ENCODE measurements around the gene DHX8.
A peak's percentile ranks its signal among the peaks of the same experiment; 100 is the strongest.

DHX8 gene

GRCh38 chr17:43483674-43484551, at the start of gene DHX8:
Gene DHX8, plus strand, starts transcription at chr17:43483975. Its CDS starts 63 bp downstream, at chr17:43484038.
- H3K4me1 ChIP-seq (ENCODE audit: control insufficient read depth in 1 of 2, insufficient read depth in 2 of 2, low read length in 2 of 2): peaks cover 25 to 32% of the 10 kb centered on the region in 2 donors
- peak within 1 kb of the TSS; percentile 96 to 99 for H3K4me3 ChIP-seq (ENCODE audit: low read depth in 1 of 2, low read length in 2 of 2)

GRCh38 chr17:43434902-43435319, 48.9 kb upstream of the DHX8 start:
- Histone ChIP-seq H3K36me3 (ENCODE audit: control insufficient read depth in 1 of 2, insufficient read depth in 2 of 2, low read length in 2 of 2) (no peaks in the 10 kb centered on the region), H3K27me3 (ENCODE audit: control insufficient read depth in 1 of 2, insufficient read depth in 2 of 2, low read length in 2 of 2) (peaks cover 0 to 5% of the 10 kb centered on the region in 2 donors), H3K27ac (ENCODE audit: low read depth, low read length) (no peak overlapping the region), H3K4me3 (ENCODE audit: low read depth in 1 of 2, low read length in 2 of 2) (no peak overlapping the region), H3K9me3 (ENCODE audit: control insufficient read depth in 1 of 2, low read length in 2 of 2) (no peaks in the 10 kb centered on the region), H3K9ac (ENCODE audit: low read depth in 1 of 2, low read length in 2 of 2) (no peak overlapping the region), H3K4me1 (ENCODE audit: control insufficient read depth in 1 of 2, insufficient read depth in 2 of 2, low read length in 2 of 2) (no peaks in the 10 kb centered on the region)

More at GRCh38 chr17:43483674-43484551, at the start of gene DHX8:
- no peaks in the 10 kb centered on the region for H3K36me3 ChIP-seq (ENCODE audit: control insufficient read depth in 1 of 2, insufficient read depth in 2 of 2, low read length in 2 of 2)
- H3K9me3 ChIP-seq (ENCODE audit: control insufficient read depth in 1 of 2, low read length in 2 of 2): no peaks in the 10 kb centered on the region
- peak within 1 kb of the TSS; percentile 85 to 88 for H3K9ac ChIP-seq (ENCODE audit: low read depth in 1 of 2, low read length in 2 of 2)
- H3K27me3 ChIP-seq (ENCODE audit: control insufficient read depth in 1 of 2, insufficient read depth in 2 of 2, low read length in 2 of 2): no peaks in the 10 kb centered on the region
- peak within 1 kb of the TSS; percentile 59 for H3K27ac ChIP-seq (ENCODE audit: low read depth, low read length)

GRCh38 chr17:43437756-43438155, 46.0 kb upstream of the DHX8 start:
- no peak overlapping the region for H3K9ac ChIP-seq (ENCODE audit: low read depth in 1 of 2, low read length in 2 of 2)
- H3K9me3 ChIP-seq (ENCODE audit: control insufficient read depth in 1 of 2, low read length in 2 of 2): no peaks in the 10 kb centered on the region
- H3K4me1 ChIP-seq (ENCODE audit: control insufficient read depth in 1 of 2, insufficient read depth in 2 of 2, low read length in 2 of 2): no peaks in the 10 kb centered on the region
- H3K27ac ChIP-seq (ENCODE audit: low read depth, low read length): no peak overlapping the region
- no peaks in the 10 kb centered on the region for H3K36me3 ChIP-seq (ENCODE audit: control insufficient read depth in 1 of 2, insufficient read depth in 2 of 2, low read length in 2 of 2)
- H3K27me3 ChIP-seq (ENCODE audit: control insufficient read depth in 1 of 2, insufficient read depth in 2 of 2, low read length in 2 of 2): peaks cover 0 to 3% of the 10 kb centered on the region in 2 donors
- H3K4me3 ChIP-seq (ENCODE audit: low read depth in 1 of 2, low read length in 2 of 2): no peak overlapping the region

DNA sequence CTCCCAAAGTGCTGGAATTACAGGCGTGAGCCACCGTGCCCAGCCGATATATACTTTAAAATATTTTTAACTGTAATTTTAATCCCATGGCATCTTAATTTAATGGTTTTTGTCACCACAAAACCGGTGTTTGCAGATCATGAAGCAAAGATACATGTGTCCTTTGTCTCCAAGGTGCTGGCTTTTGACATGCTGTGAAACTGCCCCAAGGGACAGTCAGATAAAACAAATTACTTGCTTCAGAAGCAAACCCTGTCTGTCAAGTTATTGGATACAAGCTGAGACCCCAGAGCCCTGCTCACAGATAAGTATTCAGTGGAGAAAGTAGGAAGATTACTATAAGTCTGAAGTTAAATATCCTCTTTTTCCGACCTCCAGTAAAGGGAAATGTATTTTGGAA, 45.1 kb upstream of the DHX8 start:
- H3K9ac ChIP-seq (ENCODE audit: low read depth in 1 of 2, low read length in 2 of 2): no peak overlapping the region
- no peaks in the 10 kb centered on the region for H3K9me3 ChIP-seq (ENCODE audit: control insufficient read depth in 1 of 2, low read length in 2 of 2)

GRCh38 chr17:43439041-43439440, 44.7 kb upstream of the DHX8 start:
- no peaks in the 10 kb centered on the region for H3K36me3 ChIP-seq (ENCODE audit: control insufficient read depth in 1 of 2, insufficient read depth in 2 of 2, low read length in 2 of 2)
- H3K27me3 ChIP-seq (ENCODE audit: control insufficient read depth in 1 of 2, insufficient read depth in 2 of 2, low read length in 2 of 2): peaks cover 0 to 3% of the 10 kb centered on the region in 2 donors
- H3K9me3 ChIP-seq (ENCODE audit: control insufficient read depth in 1 of 2, low read length in 2 of 2): no peaks in the 10 kb centered on the region
- no peak overlapping the region for H3K9ac ChIP-seq (ENCODE audit: low read depth in 1 of 2, low read length in 2 of 2)
- H3K4me1 ChIP-seq (ENCODE audit: control insufficient read depth in 1 of 2, insufficient read depth in 2 of 2, low read length in 2 of 2): no peaks in the 10 kb centered on the region
- H3K27ac ChIP-seq (ENCODE audit: low read depth, low read length): no peak overlapping the region
- no peak overlapping the region for H3K4me3 ChIP-seq (ENCODE audit: low read depth in 1 of 2, low read length in 2 of 2)

More for the DNA sequence above, 45.1 kb upstream of the DHX8 start:
- Histone ChIP-seq H3K36me3 (ENCODE audit: control insufficient read depth in 1 of 2, insufficient read depth in 2 of 2, low read length in 2 of 2) (no peaks in the 10 kb centered on the region), H3K27ac (ENCODE audit: low read depth, low read length) (no peak overlapping the region), H3K4me1 (ENCODE audit: control insufficient read depth in 1 of 2, insufficient read depth in 2 of 2, low read length in 2 of 2) (no peaks in the 10 kb centered on the region), H3K4me3 (ENCODE audit: low read depth in 1 of 2, low read length in 2 of 2) (no peak overlapping the region), H3K27me3 (ENCODE audit: control insufficient read depth in 1 of 2, insufficient read depth in 2 of 2, low read length in 2 of 2) (peaks cover 0 to 3% of the 10 kb centered on the region in 2 donors)

DNA sequence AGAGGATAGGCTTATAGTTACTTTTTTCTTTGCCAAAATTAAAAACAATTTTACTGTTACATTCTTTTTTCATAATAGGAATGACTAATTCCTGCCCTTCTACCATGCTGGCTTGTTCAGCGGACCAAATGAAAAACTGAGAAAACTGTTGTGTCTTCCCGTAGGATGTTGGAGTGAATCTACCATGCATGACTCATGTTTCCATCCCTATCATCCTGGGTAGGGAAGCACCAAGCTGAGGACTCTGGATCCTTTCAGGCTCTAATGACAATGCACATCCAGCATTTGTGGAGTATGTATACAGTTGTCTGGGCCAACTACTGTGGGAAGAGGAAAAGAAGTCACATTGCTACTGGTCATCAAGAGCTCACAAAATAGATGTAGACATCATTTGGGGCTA, 41.1 kb upstream of the DHX8 start:
- no peak overlapping the region for H3K9ac ChIP-seq (ENCODE audit: low read depth in 1 of 2, low read length in 2 of 2)
- no peaks in the 10 kb centered on the region for H3K27me3 ChIP-seq (ENCODE audit: control insufficient read depth in 1 of 2, insufficient read depth in 2 of 2, low read length in 2 of 2)
- no peaks in the 10 kb centered on the region for H3K4me1 ChIP-seq (ENCODE audit: control insufficient read depth in 1 of 2, insufficient read depth in 2 of 2, low read length in 2 of 2)
- no peaks in the 10 kb centered on the region for H3K36me3 ChIP-seq (ENCODE audit: control insufficient read depth in 1 of 2, insufficient read depth in 2 of 2, low read length in 2 of 2)
- no peak overlapping the region for H3K4me3 ChIP-seq (ENCODE audit: low read depth in 1 of 2, low read length in 2 of 2)
- H3K27ac ChIP-seq (ENCODE audit: low read depth, low read length): no peak overlapping the region
- H3K9me3 ChIP-seq (ENCODE audit: control insufficient read depth in 1 of 2, low read length in 2 of 2): no peaks in the 10 kb centered on the region

GRCh38 chr17:43443381-43443780, 40.4 kb upstream of the DHX8 start:
- Histone ChIP-seq H3K4me3 (ENCODE audit: low read depth in 1 of 2, low read length in 2 of 2) (no peak overlapping the region), H3K27ac (ENCODE audit: low read depth, low read length) (no peak overlapping the region), H3K4me1 (ENCODE audit: control insufficient read depth in 1 of 2, insufficient read depth in 2 of 2, low read length in 2 of 2) (no peaks in the 10 kb centered on the region), H3K36me3 (ENCODE audit: control insufficient read depth in 1 of 2, insufficient read depth in 2 of 2, low read length in 2 of 2) (no peaks in the 10 kb centered on the region), H3K9me3 (ENCODE audit: control insufficient read depth in 1 of 2, low read length in 2 of 2) (no peaks in the 10 kb centered on the region), H3K9ac (ENCODE audit: low read depth in 1 of 2, low read length in 2 of 2) (no peak overlapping the region), H3K27me3 (ENCODE audit: control insufficient read depth in 1 of 2, insufficient read depth in 2 of 2, low read length in 2 of 2) (no peaks in the 10 kb centered on the region)

DNA sequence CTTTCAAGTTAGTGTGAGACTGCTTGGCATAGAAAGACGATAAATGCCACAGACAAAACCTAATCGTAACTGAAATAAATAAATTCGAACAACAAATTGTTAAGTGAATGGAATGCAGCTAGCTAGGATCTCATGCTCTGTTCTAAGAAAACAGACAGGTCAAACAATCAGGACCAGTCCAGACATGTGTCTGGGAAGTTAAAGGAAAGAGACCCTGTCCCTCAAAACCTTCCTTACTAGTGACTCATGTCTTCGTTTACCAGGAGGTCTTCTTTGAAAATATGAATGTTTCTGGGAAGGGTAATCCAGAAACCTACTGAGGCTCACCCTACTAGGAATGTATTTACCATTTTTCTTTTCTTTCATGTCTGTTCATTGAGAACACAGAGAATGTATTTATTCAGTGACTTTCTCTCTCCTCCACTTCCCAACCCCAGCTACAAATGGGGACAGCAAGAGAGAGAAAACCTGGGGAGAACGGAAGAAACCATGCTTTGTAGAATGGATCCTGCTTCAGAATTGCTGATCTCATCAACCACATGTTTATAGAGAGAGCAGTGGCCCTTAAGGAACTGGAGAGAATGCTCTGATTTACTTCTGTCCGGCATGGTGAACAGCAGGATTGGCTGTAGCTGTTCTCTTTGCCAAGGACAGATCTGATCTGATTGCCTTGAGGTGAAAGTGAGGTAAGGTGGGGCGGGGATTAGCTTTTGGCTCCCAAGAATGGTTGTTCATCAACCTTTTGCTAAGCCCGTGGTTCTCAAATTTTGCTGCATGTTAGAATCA, 39.4 kb upstream of the DHX8 start:
- Histone ChIP-seq H3K27ac (ENCODE audit: low read depth, low read length) (no peak overlapping the region), H3K4me3 (ENCODE audit: low read depth in 1 of 2, low read length in 2 of 2) (no peak overlapping the region), H3K27me3 (ENCODE audit: control insufficient read depth in 1 of 2, insufficient read depth in 2 of 2, low read length in 2 of 2) (no peaks in the 10 kb centered on the region), H3K9me3 (ENCODE audit: control insufficient read depth in 1 of 2, low read length in 2 of 2) (no peaks in the 10 kb centered on the region), H3K36me3 (ENCODE audit: control insufficient read depth in 1 of 2, insufficient read depth in 2 of 2, low read length in 2 of 2) (no peaks in the 10 kb centered on the region), H3K4me1 (ENCODE audit: control insufficient read depth in 1 of 2, insufficient read depth in 2 of 2, low read length in 2 of 2) (no peaks in the 10 kb centered on the region), H3K9ac (ENCODE audit: low read depth in 1 of 2, low read length in 2 of 2) (no peak overlapping the region)

DNA sequence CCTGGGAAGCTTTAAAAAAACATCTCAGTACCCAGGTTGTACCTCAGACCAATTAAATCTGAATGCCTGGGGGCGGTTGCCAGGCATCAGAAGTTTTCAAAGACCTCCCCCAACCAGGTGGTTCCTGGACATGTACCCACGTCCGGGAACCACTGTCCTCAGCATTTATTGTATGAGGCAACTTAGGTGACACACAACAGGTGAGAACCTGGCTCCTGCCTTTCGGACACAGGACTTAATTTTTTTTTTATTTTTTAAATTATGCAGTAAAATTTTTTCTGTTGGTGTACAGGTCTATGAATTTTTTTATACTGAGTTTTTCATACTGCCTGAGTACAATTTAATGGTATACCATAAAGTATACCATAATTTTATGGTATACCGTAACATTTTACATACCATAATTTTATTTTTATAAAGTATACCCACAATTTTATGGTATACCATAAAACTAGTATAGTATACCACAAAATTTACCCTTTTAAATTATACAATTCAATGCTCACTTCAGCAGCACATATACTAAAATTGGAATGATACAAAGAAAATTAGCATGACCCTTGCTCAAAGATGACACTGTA, 38.7 kb upstream of the DHX8 start:
- H3K36me3 ChIP-seq (ENCODE audit: control insufficient read depth in 1 of 2, insufficient read depth in 2 of 2, low read length in 2 of 2): no peaks in the 10 kb centered on the region
- H3K4me1 ChIP-seq (ENCODE audit: control insufficient read depth in 1 of 2, insufficient read depth in 2 of 2, low read length in 2 of 2): no peaks in the 10 kb centered on the region
- H3K27me3 ChIP-seq (ENCODE audit: control insufficient read depth in 1 of 2, insufficient read depth in 2 of 2, low read length in 2 of 2): no peaks in the 10 kb centered on the region
- no peak overlapping the region for H3K9ac ChIP-seq (ENCODE audit: low read depth in 1 of 2, low read length in 2 of 2)
- no peak overlapping the region for H3K4me3 ChIP-seq (ENCODE audit: low read depth in 1 of 2, low read length in 2 of 2)
- no peaks in the 10 kb centered on the region for H3K9me3 ChIP-seq (ENCODE audit: control insufficient read depth in 1 of 2, low read length in 2 of 2)
- no peak overlapping the region for H3K27ac ChIP-seq (ENCODE audit: low read depth, low read length)

- Histone ChIP-seq H3K9me3 (ENCODE audit: control insufficient read depth in 1 of 2, low read length in 2 of 2) (no peaks in the 10 kb centered on the region), H3K4me1 (ENCODE audit: control insufficient read depth in 1 of 2, insufficient read depth in 2 of 2, low read length in 2 of 2) (no peaks in the 10 kb centered on the region), H3K9ac (ENCODE audit: low read depth in 1 of 2, low read length in 2 of 2) (no peak overlapping the region), H3K27me3 (ENCODE audit: control insufficient read depth in 1 of 2, insufficient read depth in 2 of 2, low read length in 2 of 2) (no peaks in the 10 kb centered on the region), H3K4me3 (ENCODE audit: low read depth in 1 of 2, low read length in 2 of 2) (no peak overlapping the region), H3K27ac (ENCODE audit: low read depth, low read length) (no peak overlapping the region), H3K36me3 (ENCODE audit: control insufficient read depth in 1 of 2, insufficient read depth in 2 of 2, low read length in 2 of 2) (no peaks in the 10 kb centered on the region)
Observed at GRCh38 chr17:43446773-43447172, 37.0 kb upstream of the DHX8 start.

Data from duodenal mucosa (tissue), 2 donors.